ENCODE measurements around the gene FBP2. TPM values are rescaled to one million over a fixed set of nuclear protein-coding genes. Genes with fewer than 3 reads are reported as not detected.

Gene FBP2
- total RNA-seq, 2 donors from 2014 or later: 0.49 TPM; not detected in 1

DNA sequence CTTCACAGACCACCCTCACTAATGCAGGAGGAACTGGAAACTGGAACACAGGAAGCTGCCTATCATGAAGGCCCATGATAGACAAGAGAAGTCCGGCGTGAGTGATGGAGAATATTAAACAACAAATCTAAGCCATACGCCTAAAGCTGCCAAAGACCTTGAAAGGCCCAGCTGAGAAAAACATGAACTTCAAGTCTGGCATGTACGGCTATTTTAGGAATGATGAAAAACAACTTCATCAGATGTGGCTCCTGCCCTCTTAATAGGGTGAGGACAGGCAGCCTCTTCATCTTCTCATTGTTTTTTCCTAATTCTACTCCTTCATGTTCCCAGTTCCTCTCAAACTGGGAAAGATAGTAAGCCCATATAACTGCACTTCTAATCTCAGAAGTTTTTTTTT lies 25.4 kb upstream of the FBP2 start:
- Histone ChIP-seq H3K36me3 (no peaks in the 10 kb centered on the region), H3K9me3 (no peaks in the 10 kb centered on the region), H3K4me3 (no peak overlapping the region), H3K27ac (peak overlapping the region in 1 of 2 donors; percentile 4), H3K4me1 (ENCODE audit: control insufficient read depth in 1 of 2, low read depth in 2 of 2) (peaks cover 3 to 13% of the 10 kb centered on the region in 2 donors), H3K27me3 (replicated peaks; ENCODE audit: insufficient read depth) (no peaks in the 10 kb centered on the region)
- ATAC-seq (ENCODE audit: insufficient number of reproducible peaks, low FRiP score, low read depth) (no peak), DNase-seq (ENCODE audit: low spot score) (no peak)
- TF ChIP-seq, protein P1, sequence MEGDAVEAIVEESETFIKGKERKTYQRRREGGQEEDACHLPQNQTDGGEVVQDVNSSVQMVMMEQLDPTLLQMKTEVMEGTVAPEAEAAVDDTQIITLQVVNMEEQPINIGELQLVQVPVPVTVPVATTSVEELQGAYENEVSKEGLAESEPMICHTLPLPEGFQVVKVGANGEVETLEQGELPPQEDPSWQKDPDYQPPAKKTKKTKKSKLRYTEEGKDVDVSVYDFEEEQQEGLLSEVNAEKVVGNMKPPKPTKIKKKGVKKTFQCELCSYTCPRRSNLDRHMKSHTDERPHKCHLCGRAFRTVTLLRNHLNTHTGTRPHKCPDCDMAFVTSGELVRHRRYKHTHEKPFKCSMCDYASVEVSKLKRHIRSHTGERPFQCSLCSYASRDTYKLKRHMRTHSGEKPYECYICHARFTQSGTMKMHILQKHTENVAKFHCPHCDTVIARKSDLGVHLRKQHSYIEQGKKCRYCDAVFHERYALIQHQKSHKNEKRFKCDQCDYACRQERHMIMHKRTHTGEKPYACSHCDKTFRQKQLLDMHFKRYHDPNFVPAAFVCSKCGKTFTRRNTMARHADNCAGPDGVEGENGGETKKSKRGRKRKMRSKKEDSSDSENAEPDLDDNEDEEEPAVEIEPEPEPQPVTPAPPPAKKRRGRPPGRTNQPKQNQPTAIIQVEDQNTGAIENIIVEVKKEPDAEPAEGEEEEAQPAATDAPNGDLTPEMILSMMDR (IDR thresholded peaks at IDR 0.05): no peak

DNA sequence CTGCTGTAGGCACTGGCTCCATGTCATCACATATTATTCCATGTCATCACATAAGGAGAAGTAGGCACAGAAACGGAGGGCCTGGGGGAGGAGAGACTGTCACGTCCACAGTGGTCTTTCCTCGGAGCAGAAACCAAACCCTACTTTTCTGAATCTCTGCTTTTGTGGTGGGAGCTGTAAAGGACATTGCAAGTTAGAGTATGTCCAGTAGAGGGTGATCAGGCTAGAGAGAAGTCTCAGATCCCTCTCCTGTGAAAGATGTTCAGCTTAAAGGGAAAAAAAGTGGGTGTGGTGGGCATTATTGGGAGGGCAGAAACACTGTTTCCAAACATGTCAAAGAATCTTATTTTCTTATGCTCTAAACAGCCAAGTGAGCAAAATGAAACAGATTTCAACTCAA lies 19.4 kb upstream of the FBP2 start:
- Histone ChIP-seq H3K9me3 (no peaks in the 10 kb centered on the region), H3K36me3 (no peaks in the 10 kb centered on the region), H3K4me1 (ENCODE audit: control insufficient read depth in 1 of 2, low read depth in 2 of 2) (no peaks in the 10 kb centered on the region), H3K27me3 (replicated peaks; ENCODE audit: insufficient read depth) (no peaks in the 10 kb centered on the region), H3K4me3 (no peak overlapping the region), H3K27ac (no peak overlapping the region)
- ATAC-seq (ENCODE audit: insufficient number of reproducible peaks, low FRiP score, low read depth) (no peak), DNase-seq (ENCODE audit: low spot score) (no peak)
- TF ChIP-seq, protein P1 (IDR thresholded peaks at IDR 0.05): no peak

DNA sequence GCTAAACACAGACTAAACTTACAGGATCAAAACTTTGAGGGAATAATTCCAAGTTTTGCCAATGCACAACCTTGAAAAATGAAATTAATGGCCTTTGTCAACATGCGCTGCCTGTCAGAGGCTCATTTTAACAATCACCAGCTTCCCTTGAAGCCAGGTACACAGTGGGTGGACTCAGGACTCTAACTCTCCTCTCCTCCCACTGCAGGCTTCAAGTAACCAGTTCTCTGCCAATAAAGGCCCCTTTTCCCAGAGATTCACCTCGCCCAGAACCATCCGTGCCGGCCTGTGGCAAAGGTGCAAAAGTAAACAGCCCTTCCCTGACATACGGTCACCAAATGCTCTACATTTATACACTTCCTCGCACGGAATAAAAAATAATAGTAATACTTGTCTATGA lies 18.4 kb upstream of the FBP2 start:
- H3K27ac ChIP-seq: no peak overlapping the region
- H3K4me1 ChIP-seq (ENCODE audit: control insufficient read depth in 1 of 2, low read depth in 2 of 2): no peaks in the 10 kb centered on the region
- TF ChIP-seq, protein P1 (IDR thresholded peaks at IDR 0.05): no peak
- H3K4me3 ChIP-seq: no peak overlapping the region
- no peaks in the 10 kb centered on the region for H3K36me3 ChIP-seq
- H3K9me3 ChIP-seq: no peaks in the 10 kb centered on the region
- no peaks in the 10 kb centered on the region for H3K27me3 ChIP-seq (replicated peaks; ENCODE audit: insufficient read depth)
- DNase-seq (ENCODE audit: low spot score) (no peak), ATAC-seq (ENCODE audit: insufficient number of reproducible peaks, low FRiP score, low read depth) (no peak)

DNA sequence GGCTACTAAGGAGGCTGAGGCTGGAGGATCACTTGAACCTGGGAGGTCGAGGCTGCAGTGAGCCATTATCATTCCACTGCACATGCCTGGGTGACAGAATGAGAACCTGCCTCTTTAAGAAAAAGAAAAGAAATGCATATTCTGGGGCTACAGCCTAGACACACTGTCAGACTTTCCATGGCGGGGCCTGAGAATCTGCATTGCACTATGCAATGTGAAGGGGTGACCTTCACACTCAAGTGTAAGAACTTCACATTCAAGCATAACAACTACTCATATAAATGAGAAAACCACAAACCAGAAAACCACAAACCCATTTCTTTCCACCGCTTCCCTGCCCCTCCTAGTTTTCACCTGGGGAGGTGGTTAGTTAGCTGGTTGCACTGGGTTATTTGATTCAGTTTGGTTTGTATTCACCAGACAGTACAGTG lies 18.0 kb upstream of the FBP2 start:
- H3K36me3 ChIP-seq: no peaks in the 10 kb centered on the region
- no peaks in the 10 kb centered on the region for H3K27me3 ChIP-seq (replicated peaks; ENCODE audit: insufficient read depth)
- no peak for DNase-seq (ENCODE audit: low spot score)
- no peak overlapping the region for H3K27ac ChIP-seq
- H3K4me1 ChIP-seq (ENCODE audit: control insufficient read depth in 1 of 2, low read depth in 2 of 2): no peaks in the 10 kb centered on the region
- TF ChIP-seq, protein P1 (IDR thresholded peaks at IDR 0.05): no peak
- ATAC-seq (ENCODE audit: insufficient number of reproducible peaks, low FRiP score, low read depth): no peak
- H3K9me3 ChIP-seq: no peaks in the 10 kb centered on the region
- H3K4me3 ChIP-seq: no peak overlapping the region

DNA sequence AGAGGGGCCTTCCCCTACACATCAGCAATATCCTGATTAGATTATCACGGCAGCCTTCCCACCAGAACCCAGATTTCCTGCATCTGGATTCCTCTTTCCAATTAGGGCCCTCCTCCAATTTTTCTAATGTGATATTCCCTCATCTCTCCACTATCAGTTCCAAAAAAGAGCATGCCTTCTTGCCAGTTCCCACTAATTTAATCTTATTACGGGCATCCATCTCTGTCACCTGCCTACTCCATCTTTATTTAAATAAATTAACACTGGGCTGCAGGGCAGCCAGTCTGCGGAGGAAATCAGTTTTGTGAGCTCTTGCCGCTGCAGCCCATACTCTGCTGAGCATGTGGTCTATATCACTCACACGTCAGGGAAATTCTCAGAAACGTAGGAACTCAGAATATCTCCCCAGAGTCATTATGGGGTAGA lies 16.6 kb upstream of the FBP2 start:
- TF ChIP-seq, protein P1 (IDR thresholded peaks at IDR 0.05): no peak
- Histone ChIP-seq H3K4me3 (no peak overlapping the region), H3K27me3 (replicated peaks; ENCODE audit: insufficient read depth) (no peaks in the 10 kb centered on the region), H3K27ac (no peak overlapping the region), H3K36me3 (no peaks in the 10 kb centered on the region), H3K9me3 (no peaks in the 10 kb centered on the region), H3K4me1 (ENCODE audit: control insufficient read depth in 1 of 2, low read depth in 2 of 2) (no peaks in the 10 kb centered on the region)
- no peak for DNase-seq (ENCODE audit: low spot score)
- no peak for ATAC-seq (ENCODE audit: insufficient number of reproducible peaks, low FRiP score, low read depth)

Data from thoracic aorta (tissue), 2 donors.